HG02884 (cell line): ENCODE results near the gene DUSP28.
A peak's percentile ranks its signal among the peaks of the same experiment; 100 is the strongest.
"Not testable (repeated sequence)": the region's sequence is repeated elsewhere in the genome, so short reads cannot be mapped to it uniquely, and the experiment has no call there.

ENCODE experiments used
- ATAC-seq: cut with Tn5 transposase; IDR thresholded peaks from one replicate; pipeline ENCODE4 v1.9.1; 2021; ENCODE audit warnings: mild to moderate bottlenecking, moderate library complexity; ENCODE audit not compliant: unreplicated experiment

DUSP28 gene, protein sequence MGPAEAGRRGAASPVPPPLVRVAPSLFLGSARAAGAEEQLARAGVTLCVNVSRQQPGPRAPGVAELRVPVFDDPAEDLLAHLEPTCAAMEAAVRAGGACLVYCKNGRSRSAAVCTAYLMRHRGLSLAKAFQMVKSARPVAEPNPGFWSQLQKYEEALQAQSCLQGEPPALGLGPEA

DNA sequence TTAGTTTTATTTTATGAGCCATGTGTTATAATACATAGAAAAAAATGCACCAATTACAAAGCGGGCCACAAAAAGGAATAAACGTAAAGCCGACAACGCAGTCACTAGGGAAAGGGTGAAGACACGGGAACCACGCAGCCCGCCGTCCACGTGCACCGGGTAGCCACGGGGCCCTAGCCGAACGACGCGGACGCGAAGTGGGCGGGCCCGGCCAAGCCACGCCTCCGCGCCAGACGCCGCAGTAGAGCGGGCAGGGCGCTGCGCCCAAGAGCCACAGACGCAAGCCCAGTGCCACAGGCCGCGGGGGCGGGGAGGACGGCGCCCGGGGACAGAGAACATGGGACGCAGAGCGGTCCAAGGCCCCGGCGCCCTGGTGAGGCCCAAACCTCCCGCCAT lies at the start of gene DUSP28:
Gene DUSP28 (plus strand): TSS at position 274 of the 396 bp plus-strand sequence. CDS start 328 bp downstream, outside the sequence.
- peak; percentile 48 for ATAC-seq

DNA sequence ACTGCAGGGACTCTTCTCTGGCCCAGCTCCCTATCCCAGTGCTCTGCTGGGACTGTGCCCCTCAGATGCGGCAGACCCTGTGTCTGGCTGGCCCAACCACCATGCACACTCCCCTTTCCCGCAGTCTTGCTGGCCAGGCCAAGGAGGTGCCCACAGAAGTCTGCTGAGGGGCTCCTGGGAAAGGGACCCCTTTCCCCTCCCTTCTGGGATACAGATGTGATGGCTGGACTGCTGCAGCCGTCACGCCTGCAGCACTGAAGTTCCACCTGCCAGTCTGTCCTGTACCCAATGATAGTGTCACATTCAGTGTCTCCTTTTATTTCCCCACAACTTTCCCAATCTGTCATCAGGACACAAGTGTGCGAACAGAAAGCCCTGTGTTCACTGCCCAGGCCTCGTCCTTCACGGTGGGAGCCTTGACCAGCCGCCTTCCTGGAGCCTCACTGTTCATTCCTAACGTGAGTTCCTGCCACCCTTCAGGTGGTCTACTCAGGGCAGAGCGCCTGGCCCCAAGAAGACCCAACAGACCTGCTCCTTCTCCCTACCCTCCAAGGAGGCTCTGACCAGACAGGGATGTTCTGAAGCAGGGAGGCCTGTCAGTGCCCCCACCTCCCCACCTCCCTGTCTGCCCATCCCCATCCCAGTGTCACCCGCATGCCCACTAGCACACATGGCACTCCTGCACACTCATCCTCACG lies 49.5 kb upstream of the DUSP28 start:
- ATAC-seq, result no peak

DNA sequence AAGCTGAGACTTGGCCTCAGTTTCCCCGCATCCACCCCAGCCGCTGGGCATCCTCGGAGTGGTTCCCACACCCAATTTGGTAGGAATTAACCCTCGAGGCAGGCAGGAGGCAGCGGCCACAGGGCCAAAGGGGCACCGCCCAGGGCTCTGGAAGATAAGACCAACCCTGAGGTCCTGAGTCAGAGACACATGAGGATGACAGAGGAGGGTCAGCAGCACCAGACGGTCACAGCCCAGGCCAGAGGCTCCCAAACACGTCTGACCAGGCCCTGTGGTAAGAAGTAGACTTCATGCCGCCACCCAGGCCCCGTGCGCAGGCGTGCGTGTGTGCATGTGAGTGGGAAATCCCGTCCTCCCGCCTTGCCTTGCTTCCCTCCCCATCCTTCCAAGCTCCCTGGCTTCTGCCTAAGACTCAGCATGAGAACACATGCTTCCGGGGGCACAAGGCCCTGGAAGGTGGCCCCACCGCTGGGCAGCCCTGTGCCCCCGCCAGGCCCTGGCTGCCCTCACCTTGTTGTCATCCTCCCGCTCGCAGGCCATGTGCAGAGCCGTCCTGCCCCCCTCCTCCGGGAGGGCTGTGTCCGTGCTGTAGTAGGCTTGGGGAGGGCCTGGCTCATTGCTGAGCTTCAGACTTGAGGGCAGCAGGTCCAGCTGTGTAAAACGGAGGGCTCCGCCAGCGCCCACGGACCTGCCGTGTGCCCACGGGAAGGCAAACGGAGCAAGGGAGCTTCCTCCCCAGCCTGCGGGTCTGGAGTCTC lies 48.6 kb upstream of the DUSP28 start:
- ATAC-seq, result no peak

DNA sequence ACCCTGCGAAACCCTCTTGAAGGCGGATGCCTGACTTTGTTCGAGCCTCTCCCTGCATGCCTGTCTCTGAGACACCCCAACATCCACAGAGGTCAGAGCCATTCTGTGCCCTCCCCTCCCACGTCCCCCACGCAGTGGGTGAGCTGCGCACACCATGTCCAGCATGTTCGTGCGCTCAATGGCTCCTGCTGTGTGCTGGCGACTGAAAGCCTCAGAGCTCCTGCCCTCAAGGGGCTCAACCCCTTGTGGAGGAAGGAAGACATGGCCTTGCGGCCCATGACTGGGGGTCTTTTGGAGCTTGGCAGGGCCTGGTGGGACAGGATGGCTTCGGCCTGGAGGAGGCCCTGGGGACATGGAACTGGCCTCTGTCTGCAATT lies 48.1 kb upstream of the DUSP28 start:
- no peak for ATAC-seq

DNA sequence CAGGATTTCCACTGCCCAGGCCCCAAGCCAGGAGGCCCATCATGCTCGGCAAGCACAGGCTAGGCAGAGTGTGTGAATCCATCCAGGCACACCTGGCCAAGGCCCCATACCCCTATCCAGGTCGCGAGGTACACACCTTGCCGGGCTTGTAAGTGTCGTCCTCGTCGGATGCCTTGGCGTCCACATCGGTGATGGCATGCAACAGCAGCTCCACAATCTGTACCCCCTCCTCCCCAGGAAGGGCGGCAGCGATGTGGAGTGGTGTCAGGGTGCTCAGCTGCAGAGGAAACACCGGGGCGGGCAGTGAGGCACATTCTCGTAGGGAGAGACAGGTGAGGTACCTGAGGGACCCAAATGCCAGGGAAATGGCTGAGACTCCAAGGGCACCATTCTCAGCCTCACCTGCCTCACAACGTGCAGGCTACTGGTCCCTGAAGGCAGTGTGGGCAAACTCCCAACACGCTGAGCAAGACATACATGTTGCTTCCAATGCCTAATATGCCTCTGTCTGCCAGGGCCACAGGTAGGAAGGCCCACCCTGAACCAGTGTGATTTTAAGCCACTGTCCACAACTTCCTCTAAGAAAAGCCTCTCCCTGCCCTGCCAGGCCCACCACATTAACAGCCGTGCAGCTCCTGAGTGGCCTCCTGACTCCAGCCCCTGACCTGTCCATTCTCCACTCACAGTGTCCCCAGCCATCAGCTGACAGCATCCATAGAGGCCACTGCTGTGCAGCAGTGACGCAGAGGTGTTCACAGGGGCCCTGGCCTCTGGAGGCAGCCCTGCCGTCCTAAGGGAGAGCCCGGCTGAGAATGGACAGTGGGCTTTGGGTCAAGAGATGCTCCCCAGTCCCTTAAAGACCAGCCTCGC lies 47.3 kb upstream of the DUSP28 start:
- no peak for ATAC-seq

- ATAC-seq, result peak; percentile 91
Measured at GRCh38 chr2:240513549-240514287, 46.4 kb upstream of the DUSP28 start.

DNA sequence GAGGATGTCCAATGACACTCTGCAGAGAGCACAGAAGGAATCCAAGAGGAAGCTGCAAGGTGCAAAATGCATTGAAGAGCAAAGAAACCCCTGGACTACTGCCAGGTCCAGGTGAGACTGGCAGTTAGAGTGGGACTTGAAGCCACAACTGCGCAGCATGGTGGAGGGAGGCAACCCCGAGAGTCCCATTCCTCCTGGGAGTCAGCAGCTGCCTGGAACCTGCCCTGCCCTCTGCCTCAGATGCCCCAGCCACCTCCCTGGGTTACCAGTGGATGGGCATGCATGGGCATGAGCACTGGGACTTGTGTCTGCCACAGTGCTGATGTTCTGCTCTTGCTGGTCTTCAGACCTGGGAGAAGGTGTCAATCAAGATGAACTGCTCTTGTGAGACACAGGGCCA lies 45.5 kb upstream of the DUSP28 start:
- no peak for ATAC-seq

GRCh38 chr2:240517342-240517741 lies 42.8 kb upstream of the DUSP28 start:
- no peak for ATAC-seq

DNA sequence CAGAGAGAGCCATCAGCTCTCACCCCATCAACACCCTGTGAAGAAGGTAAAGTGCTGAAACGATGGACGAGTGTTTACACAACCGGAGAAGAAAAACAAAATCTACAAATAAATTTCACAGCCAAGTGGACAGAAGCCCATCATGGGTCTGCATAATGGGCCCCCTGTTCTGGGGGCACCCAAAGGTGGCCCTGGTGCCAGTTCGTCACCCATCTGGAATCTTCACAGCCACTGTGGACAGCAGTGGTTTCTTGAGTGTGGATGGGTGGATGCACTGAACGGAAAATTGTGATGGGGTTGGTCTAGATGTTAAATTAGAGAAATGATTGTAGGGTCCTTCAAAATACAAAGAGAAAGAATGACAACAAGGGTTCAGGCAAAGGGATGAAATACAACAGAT lies 41.2 kb upstream of the DUSP28 start:
- ATAC-seq, result no peak

DNA sequence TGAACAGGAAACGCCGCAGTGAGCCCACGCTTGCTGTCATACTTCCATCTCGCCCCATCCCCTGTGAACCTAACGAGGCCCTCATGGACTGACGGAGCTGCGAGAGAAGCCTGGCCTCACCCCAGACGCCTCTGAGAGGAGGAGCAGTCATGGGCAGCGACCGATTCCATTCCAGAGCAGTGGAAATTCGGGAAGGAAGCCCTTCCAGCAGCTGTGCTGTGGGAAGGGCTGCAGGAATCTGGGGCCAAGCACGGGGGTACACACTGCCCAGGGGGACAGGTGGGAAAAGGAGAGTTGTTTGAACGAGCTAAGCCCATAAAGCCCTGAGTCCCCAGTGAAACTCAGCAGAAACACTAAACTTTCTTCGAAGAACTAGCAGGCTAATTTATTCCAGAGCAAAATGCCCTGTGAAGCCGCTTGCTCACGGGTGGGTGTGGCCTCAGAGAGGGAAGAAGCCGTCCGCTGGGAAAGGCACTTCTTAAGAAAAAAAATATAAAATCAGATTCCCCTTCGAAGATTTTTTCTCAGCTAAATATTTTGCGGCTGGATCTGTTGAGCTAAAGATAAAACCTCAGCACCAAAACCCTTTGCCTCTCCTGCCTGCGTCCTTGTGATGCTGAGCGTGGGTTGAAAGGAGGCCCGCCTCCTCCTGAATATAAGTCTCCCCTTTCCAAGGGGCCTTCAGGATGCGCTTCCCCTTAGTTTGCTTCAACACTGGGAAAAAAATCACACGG lies 40.6 kb upstream of the DUSP28 start:
- ATAC-seq, result no peak

- no peak for ATAC-seq
Measured at GRCh38 chr2:240520130-240520973, 39.8 kb upstream of the DUSP28 start.

GRCh38 chr2:240520974-240521350 lies 39.2 kb upstream of the DUSP28 start:
- no peak for ATAC-seq

- ATAC-seq, result not testable (repeated sequence)
Measured at GRCh38 chr2:240521885-240522284, 38.3 kb upstream of the DUSP28 start.

DNA sequence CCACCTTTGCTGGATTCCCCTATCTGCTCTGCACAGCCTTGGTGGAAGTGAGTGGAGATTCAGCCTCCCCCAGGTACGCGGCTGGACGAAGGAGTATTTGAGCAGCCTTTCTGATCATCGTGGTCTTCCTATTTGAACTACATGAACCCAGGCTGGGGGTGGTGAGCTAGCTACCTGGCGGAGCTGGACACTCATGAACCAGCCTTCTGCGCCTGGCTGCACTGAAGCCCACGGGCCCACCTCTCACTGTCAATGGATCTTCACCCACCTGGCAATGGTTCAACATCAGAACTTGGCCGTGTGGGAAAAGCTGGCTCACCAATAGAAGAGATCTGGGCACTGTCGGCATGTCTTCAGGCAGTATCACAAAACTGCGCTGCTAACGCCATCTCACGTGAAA lies 37.8 kb upstream of the DUSP28 start:
- no peak for ATAC-seq

DNA sequence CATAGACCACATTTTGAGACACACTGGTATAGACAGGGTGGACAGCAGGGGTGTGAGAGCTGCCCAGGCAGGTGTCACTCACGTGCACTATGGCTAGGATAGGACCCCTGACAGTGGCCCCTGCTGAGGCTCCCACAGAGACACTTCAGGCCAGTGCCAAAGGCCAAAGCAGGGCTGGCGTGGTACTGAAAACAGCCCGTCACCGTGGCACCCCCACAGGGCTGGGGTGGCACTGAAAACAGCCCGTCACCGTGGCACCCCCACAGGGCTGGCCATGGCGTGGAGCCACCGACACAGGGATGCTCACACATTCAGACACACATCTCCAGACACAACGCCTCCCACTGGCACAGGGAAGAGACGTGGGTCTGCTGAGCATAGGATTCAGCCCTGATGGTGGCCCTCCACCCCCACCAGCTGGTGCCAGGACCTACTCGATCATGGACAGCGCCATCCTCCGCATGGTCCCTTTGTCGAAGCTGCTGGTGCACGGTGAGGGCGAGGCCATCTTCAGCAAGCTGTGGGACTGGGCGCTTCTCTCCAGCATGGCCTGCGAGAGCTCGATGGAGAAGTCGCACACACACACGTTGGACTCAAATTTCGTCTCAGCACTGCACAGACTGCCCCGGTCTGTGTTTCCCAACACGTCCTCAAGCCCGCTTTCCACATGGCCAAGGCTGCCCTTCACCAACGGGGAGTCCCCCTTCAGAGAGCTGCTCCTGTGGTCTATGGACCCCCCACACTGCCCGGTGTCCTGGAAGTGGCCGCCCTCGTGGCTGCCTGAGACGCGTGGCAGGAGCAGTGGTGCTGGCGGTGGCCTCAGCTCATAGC lies 36.5 kb upstream of the DUSP28 start:
- ATAC-seq, result no peak

DNA sequence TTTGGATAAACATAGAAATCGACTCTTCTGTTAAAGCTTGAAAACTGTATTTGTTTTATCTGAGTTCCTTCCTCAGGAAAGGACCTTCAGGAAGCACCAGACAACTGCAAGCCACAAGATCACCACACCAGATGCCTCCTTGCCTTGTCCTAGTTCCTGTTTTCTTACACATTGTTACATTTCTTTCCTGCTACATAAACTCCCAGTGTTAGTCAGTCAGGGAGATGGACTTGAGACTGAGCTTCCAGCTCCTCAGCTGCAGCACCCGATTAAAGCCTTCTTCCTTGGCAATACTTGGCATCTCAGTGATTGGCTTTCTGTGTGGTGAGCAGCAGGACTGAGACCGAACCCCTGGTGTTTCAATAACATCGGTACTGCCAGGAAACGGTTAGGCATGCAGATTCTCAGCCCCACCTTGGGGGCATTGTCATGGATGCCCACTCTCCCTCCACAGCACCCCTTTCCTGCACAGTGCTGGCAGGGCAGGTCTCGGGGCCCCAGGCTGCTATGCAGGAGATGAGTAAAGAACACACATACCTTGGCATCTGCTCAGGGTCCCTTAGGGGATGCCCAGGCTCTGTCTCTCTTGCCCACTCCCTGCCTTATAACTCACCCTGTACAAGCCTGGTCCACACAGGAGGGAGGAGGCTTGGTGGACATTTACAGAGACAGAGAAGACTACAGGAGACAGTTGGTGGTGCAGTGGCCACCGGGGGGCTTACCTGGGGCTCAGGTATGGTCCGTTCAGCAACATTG lies 35.0 kb upstream of the DUSP28 start:
- ATAC-seq, result no peak

- ATAC-seq, result no peak
Measured at GRCh38 chr2:240525802-240526201, 34.4 kb upstream of the DUSP28 start.
